HCT116 (cell line): Measurements from ENCODE around the gene TEX11.
"Not testable (repeated sequence)": the region's sequence is repeated elsewhere in the genome, so short reads cannot be mapped to it uniquely, and the experiment has no call there.

Experiments used
- ATF3 ChIP-seq: IDR thresholded peaks from 2 replicates; pipeline ENCODE4 v1.6.1; 2012
- CEBPB ChIP-seq: IDR thresholded peaks from 2 replicates; pipeline ENCODE4 v1.6.1; 2012; ENCODE audit warnings: low read depth
- EZH2phosphoT487 ChIP-seq: fragments of 200-600 bp; IDR thresholded peaks from 2 replicates; pipeline ENCODE4 v1.6.1; 2018; ENCODE audit warnings: antibody characterized with exemption, borderline replicate concordance
- POLR2AphosphoS5 ChIP-seq: IDR thresholded peaks from 2 replicates; pipeline ENCODE4 v1.6.1; 2011; ENCODE audit warnings: mild to moderate bottlenecking, low read depth, low read length, moderate library complexity
- REST ChIP-seq: IDR thresholded peaks from 2 replicates; pipeline ENCODE4 v1.6.1; 2012; ENCODE audit warnings: low read depth
- SIN3A ChIP-seq: IDR thresholded peaks from 2 replicates; pipeline ENCODE4 v1.6.1; 2012; ENCODE audit warnings: low read depth
- SP1 ChIP-seq: IDR thresholded peaks from 2 replicates; pipeline ENCODE4 v1.6.1; 2012; ENCODE audit warnings: low read depth
- SRF ChIP-seq: IDR thresholded peaks from 2 replicates; pipeline ENCODE4 v1.6.1; 2012; ENCODE audit warnings: low read depth
- TCF7L2 ChIP-seq: IDR thresholded peaks from 2 replicates; pipeline ENCODE4 v1.7.0; 2011; ENCODE audit warnings: borderline replicate concordance, inconsistent platforms; ENCODE audit not compliant: insufficient read depth, insufficient read length; ENCODE audit errors: extremely low read depth
- TF ChIP-seq, protein P1 (sequence below), 3 experiments: fragments of 200-600 bp in 1 of 3; sonication (generic) in 1 of 3; IDR thresholded peaks in 2 of 3; conservative IDR thresholded peaks in 1 of 3; 2 replicates each; pipeline ENCODE4 v1.5.1; 2012 to 2017; ENCODE audit warnings: low read depth in 2 of 3, low read length in 2 of 3, antibody characterized with exemption in 1 of 3, borderline replicate concordance in 1 of 3, control low read depth in 1 of 3, mild to moderate bottlenecking in 1 of 3, mixed read lengths in 1 of 3, mixed run types in 1 of 3, moderate library complexity in 1 of 3; ENCODE audit not compliant: insufficient read depth in 1 of 3
- TF ChIP-seq, protein P2 (sequence below): IDR thresholded peaks from 2 replicates; pipeline ENCODE4 v1.6.1; 2012

DNA sequence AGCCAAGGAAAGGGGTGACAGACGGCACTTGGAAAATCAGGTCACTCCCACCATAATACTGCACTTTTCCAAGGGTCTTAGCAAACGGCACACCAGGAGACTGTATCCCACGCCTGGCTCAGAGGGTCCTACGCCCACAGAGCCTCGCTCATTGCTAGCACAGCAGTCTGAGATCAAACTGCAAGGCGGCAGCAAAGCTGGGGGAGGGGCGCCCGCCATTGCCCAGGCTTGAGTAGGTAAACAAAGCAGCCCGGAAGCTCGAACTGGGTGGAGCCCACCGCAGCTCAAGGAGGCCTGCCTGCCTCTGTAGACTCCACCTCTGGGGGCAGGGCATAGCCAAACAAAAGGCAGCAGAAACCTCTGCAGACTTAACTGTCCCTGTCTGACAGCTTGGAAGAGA, 247.4 kb downstream of the TEX11 start:
- TF ChIP-seq POLR2AphosphoS5, EZH2phosphoT487, TCF7L2, SRF, SIN3A, SP1, CEBPB, REST, ATF3: not testable (repeated sequence)
- TF ChIP-seq, protein P1, sequence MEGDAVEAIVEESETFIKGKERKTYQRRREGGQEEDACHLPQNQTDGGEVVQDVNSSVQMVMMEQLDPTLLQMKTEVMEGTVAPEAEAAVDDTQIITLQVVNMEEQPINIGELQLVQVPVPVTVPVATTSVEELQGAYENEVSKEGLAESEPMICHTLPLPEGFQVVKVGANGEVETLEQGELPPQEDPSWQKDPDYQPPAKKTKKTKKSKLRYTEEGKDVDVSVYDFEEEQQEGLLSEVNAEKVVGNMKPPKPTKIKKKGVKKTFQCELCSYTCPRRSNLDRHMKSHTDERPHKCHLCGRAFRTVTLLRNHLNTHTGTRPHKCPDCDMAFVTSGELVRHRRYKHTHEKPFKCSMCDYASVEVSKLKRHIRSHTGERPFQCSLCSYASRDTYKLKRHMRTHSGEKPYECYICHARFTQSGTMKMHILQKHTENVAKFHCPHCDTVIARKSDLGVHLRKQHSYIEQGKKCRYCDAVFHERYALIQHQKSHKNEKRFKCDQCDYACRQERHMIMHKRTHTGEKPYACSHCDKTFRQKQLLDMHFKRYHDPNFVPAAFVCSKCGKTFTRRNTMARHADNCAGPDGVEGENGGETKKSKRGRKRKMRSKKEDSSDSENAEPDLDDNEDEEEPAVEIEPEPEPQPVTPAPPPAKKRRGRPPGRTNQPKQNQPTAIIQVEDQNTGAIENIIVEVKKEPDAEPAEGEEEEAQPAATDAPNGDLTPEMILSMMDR (IDR thresholded peaks at IDR 0.05 in 2 of 3, conservative IDR thresholded peaks at IDR 0.05 in 1 of 3; ENCODE audit: borderline replicate concordance in 1 of 3, insufficient read depth in 1 of 3, low read depth in 2 of 3, low read length in 2 of 3) = not testable (repeated sequence)
- TF ChIP-seq, protein P2, sequence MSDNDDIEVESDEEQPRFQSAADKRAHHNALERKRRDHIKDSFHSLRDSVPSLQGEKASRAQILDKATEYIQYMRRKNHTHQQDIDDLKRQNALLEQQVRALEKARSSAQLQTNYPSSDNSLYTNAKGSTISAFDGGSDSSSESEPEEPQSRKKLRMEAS = not testable (repeated sequence)
